GM20000 (cell line): ENCODE results near the gene FDXR.
A peak's percentile ranks its signal among the peaks of the same experiment; 100 is the strongest.
"Not testable (repeated sequence)": the region's sequence is repeated elsewhere in the genome, so short reads cannot be mapped to it uniquely, and the experiment has no call there.

Source experiments
- DNase-seq: peaks from one replicate; pipeline ENCODE4 v3.0.0; 2012; ENCODE audit warnings: low spot score
- TF ChIP-seq, protein P1 (sequence below): IDR thresholded peaks from 2 replicates; pipeline ENCODE4 v1.5.1; 2012; ENCODE audit warnings: mild to moderate bottlenecking, control low read depth; ENCODE audit errors: extremely low read depth, missing control alignments

The FDXR gene

DNA sequence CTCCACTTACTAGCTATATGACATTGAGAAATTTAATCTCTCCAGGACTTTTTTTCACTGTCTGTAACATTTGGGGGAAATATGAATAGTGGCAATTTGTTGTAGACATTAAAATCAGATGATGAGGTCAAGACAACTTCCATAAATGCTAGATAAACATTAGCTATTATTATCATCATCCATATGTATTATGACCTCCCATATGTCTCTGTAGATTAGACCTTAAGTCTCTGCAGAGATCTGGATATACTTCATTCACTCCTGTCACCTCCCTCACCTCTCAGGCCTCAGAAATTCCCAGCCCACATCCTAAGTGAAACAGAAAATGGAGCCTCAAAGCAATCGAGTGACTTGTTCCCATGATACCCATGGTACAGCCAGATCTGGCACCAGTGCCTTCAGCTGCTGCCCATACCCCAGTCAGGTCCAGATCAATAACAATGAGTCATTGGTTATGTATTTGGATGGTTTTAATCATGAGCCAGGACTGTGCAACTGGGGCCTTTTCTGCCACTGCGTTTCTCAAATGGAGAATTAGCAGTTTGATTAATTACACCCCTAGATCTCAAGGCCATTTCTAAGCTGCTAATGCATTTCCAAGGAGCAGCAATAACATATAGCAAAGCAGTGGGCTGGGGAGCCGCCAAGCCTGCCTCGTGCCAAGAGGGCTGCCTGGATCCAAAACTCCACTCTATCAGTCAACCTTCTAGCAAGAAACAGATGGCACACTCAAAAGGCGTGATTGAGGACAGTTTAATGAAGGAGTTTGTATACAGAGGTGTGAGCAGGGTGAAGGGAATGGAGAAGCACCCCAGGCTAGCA, 2.6 kb upstream of the FDXR start:
- TF ChIP-seq, protein P1, sequence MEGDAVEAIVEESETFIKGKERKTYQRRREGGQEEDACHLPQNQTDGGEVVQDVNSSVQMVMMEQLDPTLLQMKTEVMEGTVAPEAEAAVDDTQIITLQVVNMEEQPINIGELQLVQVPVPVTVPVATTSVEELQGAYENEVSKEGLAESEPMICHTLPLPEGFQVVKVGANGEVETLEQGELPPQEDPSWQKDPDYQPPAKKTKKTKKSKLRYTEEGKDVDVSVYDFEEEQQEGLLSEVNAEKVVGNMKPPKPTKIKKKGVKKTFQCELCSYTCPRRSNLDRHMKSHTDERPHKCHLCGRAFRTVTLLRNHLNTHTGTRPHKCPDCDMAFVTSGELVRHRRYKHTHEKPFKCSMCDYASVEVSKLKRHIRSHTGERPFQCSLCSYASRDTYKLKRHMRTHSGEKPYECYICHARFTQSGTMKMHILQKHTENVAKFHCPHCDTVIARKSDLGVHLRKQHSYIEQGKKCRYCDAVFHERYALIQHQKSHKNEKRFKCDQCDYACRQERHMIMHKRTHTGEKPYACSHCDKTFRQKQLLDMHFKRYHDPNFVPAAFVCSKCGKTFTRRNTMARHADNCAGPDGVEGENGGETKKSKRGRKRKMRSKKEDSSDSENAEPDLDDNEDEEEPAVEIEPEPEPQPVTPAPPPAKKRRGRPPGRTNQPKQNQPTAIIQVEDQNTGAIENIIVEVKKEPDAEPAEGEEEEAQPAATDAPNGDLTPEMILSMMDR, result no peak
- no peak for DNase-seq

DNA sequence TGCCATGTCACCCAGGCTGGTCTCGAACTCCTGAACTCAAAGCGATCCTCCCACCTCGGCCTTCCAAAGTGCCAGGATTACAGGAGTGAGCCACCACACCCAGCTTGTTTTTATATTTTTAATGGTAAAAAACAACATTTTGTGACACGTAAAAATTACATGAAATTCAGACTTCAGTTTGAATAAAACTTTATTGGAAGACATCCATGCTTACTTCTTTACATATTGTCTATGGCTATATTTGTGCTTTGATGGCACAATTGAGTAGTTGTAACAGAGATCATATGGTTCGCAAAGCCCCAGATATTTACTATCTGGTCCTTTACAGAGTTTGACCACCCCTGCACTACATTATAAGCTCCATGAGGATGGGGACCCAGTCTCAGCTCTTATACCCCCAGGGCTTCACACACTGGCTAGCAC, 1.8 kb upstream of the FDXR start:
- TF ChIP-seq, protein P1, result no peak
- no peak for DNase-seq

DNA sequence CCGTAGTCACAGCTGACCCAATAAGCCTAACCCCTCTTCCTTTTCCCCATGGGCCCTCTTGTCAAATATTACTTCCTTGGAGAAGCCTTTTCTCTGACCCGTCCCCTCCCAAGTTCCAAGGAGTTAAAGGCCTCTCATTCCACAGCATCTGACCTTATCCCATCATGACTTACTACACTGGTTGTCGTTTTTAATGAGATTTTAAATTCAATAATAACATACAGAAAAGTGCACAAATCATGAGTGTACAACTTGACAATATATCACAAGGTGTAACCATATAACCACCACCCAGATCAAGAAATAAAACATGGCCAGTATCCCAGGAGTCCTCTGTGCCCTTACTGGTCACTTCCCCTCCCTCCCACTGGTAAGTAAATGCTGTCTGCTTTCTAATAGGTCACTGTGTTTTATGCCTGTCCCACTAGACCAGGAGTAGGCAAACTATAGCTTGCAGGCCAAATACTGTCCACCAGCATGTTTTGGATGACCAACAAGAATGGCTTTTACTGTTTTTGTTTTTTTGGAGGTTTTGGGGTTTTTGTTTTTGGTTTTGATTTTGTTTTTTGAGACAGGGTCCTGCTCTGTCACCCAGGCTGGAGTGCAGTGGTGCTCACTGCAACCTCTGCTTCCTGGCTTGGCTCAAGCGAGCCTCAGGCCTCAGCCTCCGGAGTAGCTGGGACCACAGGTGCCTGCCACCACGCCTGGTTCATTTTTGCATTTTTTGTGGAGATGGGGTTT, 1.2 kb upstream of the FDXR start:
- no peak for DNase-seq

DNA sequence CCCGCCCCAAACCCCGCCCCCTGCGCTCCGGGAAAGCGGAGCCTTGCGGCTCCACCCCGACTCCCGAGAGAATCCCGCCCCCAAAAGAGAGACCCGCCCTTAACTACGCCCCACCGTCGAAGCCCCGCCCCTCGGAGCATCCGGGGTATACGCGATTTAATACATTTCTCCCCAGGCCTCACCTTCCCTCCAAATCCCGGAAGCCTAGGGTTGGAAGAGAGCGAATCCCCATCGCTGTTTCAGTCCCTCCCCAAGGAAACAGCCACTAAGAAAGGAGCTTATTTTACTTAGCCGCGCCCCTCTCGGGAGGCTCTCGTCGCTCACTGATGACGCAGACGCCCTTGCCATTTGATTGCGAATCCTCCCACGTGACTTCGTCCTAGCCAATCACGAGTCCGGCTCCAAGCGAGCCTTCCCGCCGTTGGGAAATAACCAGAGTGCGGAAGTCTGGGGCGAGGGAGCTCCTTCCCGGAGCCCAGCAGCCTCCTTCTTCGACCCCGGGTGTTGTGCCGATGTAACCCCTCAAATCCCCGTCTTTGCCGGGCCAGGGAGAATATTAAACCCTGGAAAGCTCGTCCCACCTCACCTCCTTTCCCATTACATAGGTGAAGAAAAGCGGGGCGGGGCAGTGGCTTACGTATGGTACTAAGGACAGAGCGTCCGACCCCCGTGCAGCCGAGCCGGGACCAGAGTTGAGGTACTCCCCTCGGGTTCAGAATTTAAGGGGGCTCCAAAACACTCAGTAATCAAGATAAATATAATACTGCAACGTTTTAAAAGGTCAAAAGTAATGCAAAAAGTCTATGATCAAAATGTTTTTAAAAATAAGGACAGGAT, 461 bp upstream of the FDXR start:
- peak; percentile 100 for DNase-seq
- TF ChIP-seq, protein P1, result no peak

More for the DNA sequence above, 1.2 kb upstream of the FDXR start:
- TF ChIP-seq, protein P1, result no peak

DNA sequence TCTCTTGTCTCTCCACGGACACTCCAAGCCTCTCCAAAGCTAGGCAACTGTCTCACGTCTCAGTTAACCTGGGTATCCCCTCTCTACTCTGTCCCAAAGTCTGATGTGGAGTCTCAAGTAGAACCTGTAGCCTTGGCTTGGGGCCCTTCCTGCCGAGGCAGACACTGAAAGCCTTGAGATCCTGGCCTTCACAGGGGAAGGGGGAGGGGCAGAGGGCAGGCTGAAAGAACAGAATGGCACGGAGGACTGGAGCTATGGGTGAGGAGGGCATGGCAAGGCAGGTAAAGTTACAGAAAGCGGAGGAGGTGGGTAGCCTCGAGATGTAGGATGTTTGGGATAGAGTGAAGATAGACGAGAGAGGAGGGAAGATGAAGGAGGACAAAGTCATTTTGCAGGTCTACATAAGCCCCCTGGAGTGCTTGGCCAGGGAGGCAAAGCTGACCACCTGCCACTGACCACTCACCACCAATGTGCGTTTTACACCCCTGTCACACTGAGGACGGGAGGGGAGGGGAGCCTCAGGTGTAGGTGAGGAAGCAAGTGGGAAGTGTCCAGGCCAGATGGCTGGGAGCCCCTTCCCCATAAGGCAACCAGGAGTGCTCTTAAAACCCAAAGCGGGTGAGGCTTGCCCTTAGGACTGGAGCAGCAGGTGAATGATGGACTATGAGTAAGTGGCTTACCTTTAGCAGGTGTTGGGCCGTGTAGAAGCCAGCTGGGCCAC, 1.3 kb downstream of the FDXR start:
- TF ChIP-seq, protein P1, result no peak
- no peak for DNase-seq

DNA sequence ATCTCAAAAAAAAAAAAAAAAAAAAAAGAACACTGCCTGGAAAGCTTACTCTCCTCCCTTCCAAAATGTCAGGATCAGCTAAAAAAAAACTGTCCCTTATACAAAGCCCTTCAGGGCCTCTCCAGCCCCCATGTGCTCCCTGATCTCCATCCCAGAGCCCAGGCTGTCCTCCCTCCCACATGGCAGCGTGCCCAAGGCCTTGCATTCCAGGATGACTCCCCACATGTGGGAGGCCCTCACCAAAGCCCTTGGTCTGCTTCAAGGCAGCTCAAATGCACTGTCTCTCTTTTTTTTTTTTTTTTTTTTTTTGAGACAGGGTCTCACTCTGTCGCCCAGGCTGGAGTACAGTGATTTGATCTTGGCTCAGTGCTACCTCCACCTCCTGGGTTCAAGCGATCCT, 2.3 kb downstream of the FDXR start:
- DNase-seq, result no peak
- TF ChIP-seq, protein P1, result no peak

DNA sequence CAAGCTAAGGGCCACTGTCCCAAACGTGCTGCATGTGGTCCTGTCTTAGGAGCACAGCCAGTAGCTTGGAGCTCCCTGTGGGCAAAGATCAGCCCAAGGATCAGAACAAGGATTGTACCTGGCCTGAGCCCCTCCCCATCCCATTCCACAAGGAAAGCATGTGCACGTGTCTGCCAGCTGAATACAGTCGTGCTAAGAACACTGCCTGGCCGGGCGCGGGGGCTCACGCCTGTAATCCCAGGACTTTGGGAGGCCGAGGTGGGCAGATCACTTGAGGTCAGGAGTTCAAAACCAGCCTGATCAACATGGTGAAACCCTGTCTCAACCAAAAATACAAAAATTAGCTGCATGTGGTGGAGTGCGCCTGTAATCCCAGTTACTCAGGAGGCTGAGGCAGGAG, 2.8 kb downstream of the FDXR start:
- not testable (repeated sequence) for DNase-seq
